Measurements from ENCODE around the gene SPINK2. TPM values are rescaled to one million over a fixed set of nuclear protein-coding genes. Genes with fewer than 3 reads are reported as not detected.

Gene SPINK2
- total and polyA plus RNA-seq, 7 experiments from 2014 or later: 0.99 to 32.8 (median 4.4) TPM

DNA sequence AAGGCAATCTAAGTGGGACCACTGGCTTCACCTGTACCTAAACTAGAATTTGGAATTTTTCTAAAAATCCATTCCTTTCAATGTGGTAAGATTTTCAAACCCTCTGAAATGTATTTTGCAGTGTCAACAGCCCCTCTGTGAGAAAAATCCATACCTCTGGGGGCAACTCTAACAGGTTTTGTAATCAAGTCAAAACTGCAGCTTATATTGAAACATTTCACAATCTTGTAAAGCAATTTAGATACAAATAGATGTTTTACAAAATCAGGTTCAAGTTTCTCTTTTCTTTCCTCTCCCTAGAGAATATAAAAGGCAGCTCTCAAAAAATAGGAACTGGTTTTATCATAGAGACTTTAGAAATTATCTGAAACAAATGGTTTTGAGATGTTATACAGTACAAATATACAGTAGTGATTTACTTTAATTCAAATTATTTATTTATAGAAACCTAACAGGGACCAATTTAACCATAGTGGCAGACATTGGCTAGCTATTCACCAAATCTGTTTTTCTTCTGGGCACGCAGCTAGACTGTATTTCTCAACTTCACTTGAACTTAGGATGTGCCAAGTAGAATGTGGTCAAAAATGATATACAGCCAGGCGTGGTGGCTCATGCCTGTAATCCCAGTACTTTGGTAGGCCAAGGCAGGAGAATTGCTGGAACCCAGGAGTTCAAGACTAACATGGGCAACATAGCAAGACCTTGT lies 36.3 kb upstream of the SPINK2 start:
- no peak overlapping the region for H3K4me3 Mint-ChIP-seq
- H3K27me3 Mint-ChIP-seq: peaks cover 0 to 11% (median 0%) of the 10 kb centered on the region in 5 donors
- Histone ChIP-seq H3K27me3 (ENCODE audit: control insufficient read depth in 2 of 2, insufficient read depth in 2 of 2, low read length in 2 of 2) (no peaks in the 10 kb centered on the region), H3K27ac (ENCODE audit: low read depth, low read length) (no peak overlapping the region), H3K4me1 (ENCODE audit: control insufficient read depth in 2 of 2, insufficient read depth in 2 of 2, low read length in 2 of 2) (no peaks in the 10 kb centered on the region), H3K9me3 (ENCODE audit: control insufficient read depth in 2 of 3, low read length in 3 of 3) (no peaks in the 10 kb centered on the region), H3K4me3 (ENCODE audit: low read length) (no peak overlapping the region), H3K36me3 (ENCODE audit: control insufficient read depth in 2 of 3, insufficient read depth in 3 of 3, low read length in 3 of 3) (no peaks in the 10 kb centered on the region)
- ChIA-PET CTCF (interaction anchor here (0.7 to 0.9 kb wide), 2 partner anchors 9 to 15 kb away, joined by 3 read pairs; no protein-coding TSS in a partner anchor), POLR2A (no interaction called here)
- no peak for DNase-seq
- no peak for ATAC-seq
- intact Hi-C loops (cut with micrococcal nuclease): no loop called here
- no peaks in the 10 kb centered on the region for H3K4me1 Mint-ChIP-seq
- no peak overlapping the region for H3K27ac Mint-ChIP-seq
- H3K9me3 Mint-ChIP-seq: no peaks in the 10 kb centered on the region
- H3K36me3 Mint-ChIP-seq: no peaks in the 10 kb centered on the region

DNA sequence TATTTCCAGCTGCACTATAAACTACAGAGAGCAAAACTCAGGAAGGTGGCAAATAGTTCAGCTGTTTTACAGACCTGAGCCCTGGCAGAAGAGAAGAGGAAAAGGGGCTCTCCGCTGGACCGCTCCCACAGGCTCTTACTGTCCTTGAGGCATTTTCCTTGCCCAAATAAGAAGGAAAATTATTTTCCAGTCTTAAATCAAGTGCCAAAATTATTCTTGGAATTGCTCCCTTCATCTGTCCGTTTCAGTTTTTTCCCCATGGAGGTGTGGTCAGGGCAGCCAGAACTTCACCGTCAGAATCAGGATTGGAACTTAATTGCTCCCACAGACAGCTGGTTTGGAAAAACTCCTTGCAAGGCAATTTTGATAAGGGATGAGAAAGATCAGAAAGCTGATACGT lies 35.2 kb upstream of the SPINK2 start:
- ATAC-seq (no peak), DNase-seq (no peak)
- no peaks in the 10 kb centered on the region for H3K27me3 ChIP-seq (ENCODE audit: control insufficient read depth in 2 of 2, insufficient read depth in 2 of 2, low read length in 2 of 2)
- Mint-ChIP-seq H3K27me3 (peaks cover 0 to 11% (median 0%) of the 10 kb centered on the region in 5 donors), H3K27ac (no peak overlapping the region), H3K9me3 (no peaks in the 10 kb centered on the region), H3K36me3 (no peaks in the 10 kb centered on the region), H3K4me1 (no peaks in the 10 kb centered on the region), H3K4me3 (no peak overlapping the region)
- no peak overlapping the region for H3K27ac ChIP-seq (ENCODE audit: low read depth, low read length)
- ChIA-PET CTCF (no interaction called here), POLR2A (no interaction called here)
- H3K4me1 ChIP-seq (ENCODE audit: control insufficient read depth in 2 of 2, insufficient read depth in 2 of 2, low read length in 2 of 2): no peaks in the 10 kb centered on the region
- no peaks in the 10 kb centered on the region for H3K36me3 ChIP-seq (ENCODE audit: control insufficient read depth in 2 of 3, insufficient read depth in 3 of 3, low read length in 3 of 3)
- intact Hi-C loops (cut with micrococcal nuclease): no loop called here
- H3K9me3 ChIP-seq (ENCODE audit: control insufficient read depth in 2 of 3, low read length in 3 of 3): no peaks in the 10 kb centered on the region
- H3K4me3 ChIP-seq (ENCODE audit: low read length): no peak overlapping the region

DNA sequence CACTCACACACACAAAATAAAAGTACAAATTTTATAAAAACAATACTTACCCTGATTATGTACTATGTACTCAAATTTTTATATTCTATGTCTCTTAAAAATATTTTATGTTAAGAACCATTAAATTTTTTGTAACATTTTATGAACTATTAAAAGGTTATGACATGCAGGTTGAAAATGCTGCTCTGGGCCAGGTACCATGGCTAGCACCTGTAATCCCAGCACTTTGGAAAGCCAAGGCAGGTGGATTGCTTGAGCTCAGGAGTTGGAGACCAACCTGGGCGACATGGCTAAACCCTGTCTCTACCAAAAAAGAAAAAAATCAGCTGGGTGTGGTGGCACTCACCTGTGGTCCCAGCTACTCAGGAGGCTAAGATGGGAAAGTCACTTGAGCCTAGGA lies 29.4 kb upstream of the SPINK2 start:
- no peaks in the 10 kb centered on the region for H3K27me3 Mint-ChIP-seq
- no peaks in the 10 kb centered on the region for H3K4me1 Mint-ChIP-seq
- ATAC-seq: no peak
- ChIA-PET POLR2A (no interaction called here), CTCF (no interaction called here)
- H3K4me3 Mint-ChIP-seq: no peak overlapping the region
- no peak for DNase-seq
- H3K27ac Mint-ChIP-seq: no peak overlapping the region
- Histone ChIP-seq H3K4me1 (ENCODE audit: control insufficient read depth in 2 of 2, insufficient read depth in 2 of 2, low read length in 2 of 2) (no peaks in the 10 kb centered on the region), H3K36me3 (ENCODE audit: control insufficient read depth in 2 of 3, insufficient read depth in 3 of 3, low read length in 3 of 3) (no peaks in the 10 kb centered on the region), H3K27ac (ENCODE audit: low read depth, low read length) (no peak overlapping the region), H3K27me3 (ENCODE audit: control insufficient read depth in 2 of 2, insufficient read depth in 2 of 2, low read length in 2 of 2) (no peaks in the 10 kb centered on the region), H3K4me3 (ENCODE audit: low read length) (no peak overlapping the region), H3K9me3 (ENCODE audit: control insufficient read depth in 2 of 3, low read length in 3 of 3) (no peaks in the 10 kb centered on the region)
- H3K36me3 Mint-ChIP-seq: no peaks in the 10 kb centered on the region
- H3K9me3 Mint-ChIP-seq: no peaks in the 10 kb centered on the region
- intact Hi-C loops (cut with micrococcal nuclease): no loop called here

DNA sequence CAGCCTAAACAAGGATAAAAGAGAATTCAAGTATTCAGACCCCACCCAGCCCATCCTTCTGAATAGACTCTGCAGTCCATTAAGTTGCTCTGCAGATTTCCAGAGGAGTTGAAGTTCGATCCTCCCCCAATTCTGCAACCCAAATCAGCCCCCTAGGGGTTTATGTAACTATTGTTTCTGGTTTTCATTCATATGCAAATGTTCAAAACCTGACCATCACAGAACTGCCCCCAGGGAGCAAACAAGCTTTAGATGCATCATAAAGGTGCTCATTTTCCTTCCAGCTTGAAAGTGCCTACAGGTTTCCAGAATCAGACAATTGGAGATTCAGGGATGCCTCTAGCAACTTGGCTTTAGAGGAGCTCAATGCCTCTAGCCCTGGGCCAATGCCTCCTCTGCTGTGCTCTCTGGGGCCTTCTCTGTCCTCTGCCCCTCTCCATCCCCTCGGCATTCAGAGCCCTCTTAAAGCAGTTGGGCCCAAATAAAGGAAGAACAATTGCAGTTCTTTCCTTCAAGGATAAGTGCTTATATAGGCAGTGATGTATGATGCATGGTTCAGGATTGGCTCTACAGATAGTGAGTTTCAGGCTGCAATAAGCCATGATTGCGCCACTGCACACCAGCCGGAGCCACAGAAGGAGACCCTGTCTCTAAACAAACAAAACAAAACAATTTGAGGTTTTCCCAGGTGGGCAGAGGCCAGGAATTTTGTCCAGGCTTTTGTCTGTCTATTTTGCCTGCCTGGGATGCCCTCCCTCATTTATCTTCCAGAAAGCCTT lies 23.5 kb upstream of the SPINK2 start:
- Mint-ChIP-seq H3K27ac (no peak overlapping the region), H3K4me3 (no peak overlapping the region), H3K9me3 (no peaks in the 10 kb centered on the region), H3K36me3 (no peaks in the 10 kb centered on the region), H3K27me3 (no peaks in the 10 kb centered on the region), H3K4me1 (no peaks in the 10 kb centered on the region)
- ChIA-PET POLR2A (interaction anchor here (0.5 kb wide), 1 partner anchor 354 kb away, joined by 3 read pairs; no protein-coding TSS in a partner anchor), CTCF (no interaction called here)
- no peak overlapping the region for H3K4me3 ChIP-seq (ENCODE audit: low read length)
- no peaks in the 10 kb centered on the region for H3K27me3 ChIP-seq (ENCODE audit: control insufficient read depth in 2 of 2, insufficient read depth in 2 of 2, low read length in 2 of 2)
- no peaks in the 10 kb centered on the region for H3K9me3 ChIP-seq (ENCODE audit: control insufficient read depth in 2 of 3, low read length in 3 of 3)
- H3K36me3 ChIP-seq (ENCODE audit: control insufficient read depth in 2 of 3, insufficient read depth in 3 of 3, low read length in 3 of 3): no peaks in the 10 kb centered on the region
- no peaks in the 10 kb centered on the region for H3K4me1 ChIP-seq (ENCODE audit: control insufficient read depth in 2 of 2, insufficient read depth in 2 of 2, low read length in 2 of 2)
- H3K27ac ChIP-seq (ENCODE audit: low read depth, low read length): no peak overlapping the region
- intact Hi-C loops (cut with micrococcal nuclease): no loop called here
- ATAC-seq (no peak), DNase-seq (no peak)

DNA sequence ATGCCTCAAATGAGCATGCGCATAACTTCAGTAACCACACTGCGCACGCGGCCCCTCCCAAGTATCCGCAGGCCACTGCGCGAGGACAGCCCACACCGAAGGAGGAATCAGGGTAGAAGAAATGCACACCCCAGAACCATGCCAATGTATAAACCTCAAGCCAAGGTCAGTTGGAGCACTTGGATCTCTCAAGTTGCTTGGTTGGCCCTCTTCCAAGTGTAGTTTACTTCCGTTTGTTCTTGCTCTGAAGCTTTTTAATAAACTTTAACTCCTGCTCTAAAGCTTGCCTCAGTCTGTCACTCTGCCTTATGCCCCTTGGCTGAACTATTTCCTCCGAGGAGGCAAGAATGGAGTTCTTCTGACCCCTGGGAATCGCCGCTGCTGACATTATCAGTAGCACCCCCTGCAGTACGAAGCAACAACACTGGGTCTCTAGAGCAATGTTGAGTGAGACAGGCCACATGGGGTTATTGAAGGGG lies 22.0 kb upstream of the SPINK2 start:
- intact Hi-C loops (cut with micrococcal nuclease): no loop called here
- no peak for DNase-seq
- H3K4me3 Mint-ChIP-seq: no peak overlapping the region
- no peaks in the 10 kb centered on the region for H3K36me3 Mint-ChIP-seq
- H3K9me3 Mint-ChIP-seq: no peaks in the 10 kb centered on the region
- CTCF ChIA-PET: no interaction called here
- no peaks in the 10 kb centered on the region for H3K4me1 ChIP-seq (ENCODE audit: control insufficient read depth in 2 of 2, insufficient read depth in 2 of 2, low read length in 2 of 2)
- H3K36me3 ChIP-seq (ENCODE audit: control insufficient read depth in 2 of 3, insufficient read depth in 3 of 3, low read length in 3 of 3): no peaks in the 10 kb centered on the region
- H3K27ac ChIP-seq (ENCODE audit: low read depth, low read length): no peak overlapping the region
- H3K4me1 Mint-ChIP-seq: no peaks in the 10 kb centered on the region
- H3K4me3 ChIP-seq (ENCODE audit: low read length): no peak overlapping the region
- no peaks in the 10 kb centered on the region for H3K27me3 Mint-ChIP-seq
- POLR2A ChIA-PET: no interaction called here
- no peaks in the 10 kb centered on the region for H3K9me3 ChIP-seq (ENCODE audit: control insufficient read depth in 2 of 3, low read length in 3 of 3)
- H3K27ac Mint-ChIP-seq: no peak overlapping the region
- ATAC-seq: no peak
- no peaks in the 10 kb centered on the region for H3K27me3 ChIP-seq (ENCODE audit: control insufficient read depth in 2 of 2, insufficient read depth in 2 of 2, low read length in 2 of 2)

DNA sequence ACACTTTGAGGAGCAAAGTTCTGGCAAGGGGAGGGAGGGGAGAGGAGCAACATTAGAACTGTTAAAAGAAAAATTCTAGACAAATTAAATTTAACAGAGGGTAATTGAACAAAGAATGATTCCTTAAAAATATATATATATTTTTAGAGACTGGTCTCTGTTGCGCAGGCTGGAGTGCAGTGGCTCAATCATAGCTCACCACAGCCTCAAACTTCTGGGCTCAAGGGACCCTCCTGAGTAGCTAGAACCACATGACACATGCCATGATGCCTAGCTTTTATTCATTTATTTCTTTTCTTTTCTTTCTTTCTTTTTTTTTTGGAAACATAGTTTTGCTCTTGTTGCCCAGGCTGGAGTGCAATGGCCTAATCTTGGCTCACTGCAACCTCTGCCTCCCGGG lies 19.1 kb upstream of the SPINK2 start:
- intact Hi-C loops (cut with micrococcal nuclease): no loop called here
- H3K9me3 Mint-ChIP-seq: no peaks in the 10 kb centered on the region
- ChIA-PET CTCF (no interaction called here), POLR2A (no interaction called here)
- ATAC-seq (no peak), DNase-seq (no peak)
- no peak overlapping the region for H3K27ac Mint-ChIP-seq
- Histone ChIP-seq H3K27me3 (ENCODE audit: control insufficient read depth in 2 of 2, insufficient read depth in 2 of 2, low read length in 2 of 2) (no peaks in the 10 kb centered on the region), H3K4me3 (ENCODE audit: low read length) (no peak overlapping the region), H3K36me3 (ENCODE audit: control insufficient read depth in 2 of 3, insufficient read depth in 3 of 3, low read length in 3 of 3) (no peaks in the 10 kb centered on the region), H3K27ac (ENCODE audit: low read depth, low read length) (no peak overlapping the region), H3K4me1 (ENCODE audit: control insufficient read depth in 2 of 2, insufficient read depth in 2 of 2, low read length in 2 of 2) (no peaks in the 10 kb centered on the region), H3K9me3 (ENCODE audit: control insufficient read depth in 2 of 3, low read length in 3 of 3) (no peaks in the 10 kb centered on the region)
- H3K36me3 Mint-ChIP-seq: no peaks in the 10 kb centered on the region
- H3K27me3 Mint-ChIP-seq: no peaks in the 10 kb centered on the region
- H3K4me1 Mint-ChIP-seq: peaks cover 4 to 11% (median 6%) of the 10 kb centered on the region in 7 donors
- H3K4me3 Mint-ChIP-seq: no peak overlapping the region

Measured in naive thymus-derived CD4-positive, alpha-beta T cell (primary cell).